Astrocyte of the spinal cord (primary cell): ENCODE measurements around the gene CAMKV.
"Not testable (repeated sequence)": the region's sequence is repeated elsewhere in the genome, so short reads cannot be mapped to it uniquely, and the experiment has no call there.

Source experiments
- DNase-seq: peaks from one replicate; pipeline ENCODE4 v3.0.0; 2011; ENCODE audit warnings: low read depth, low spot score
- H3K4me3 ChIP-seq: 2 replicates; pipeline ENCODE4 v1.5.1; 2011; ENCODE audit warnings: low read depth, mild to moderate bottlenecking, low read length, moderate library complexity
- in situ Hi-C: cut with HindIII; loops from 2 replicates; pipeline ENCODE4 v1.10.0; 2017; ENCODE audit warnings: low sequenced_read_pairs
- TF ChIP-seq, protein P1 (sequence below): IDR thresholded peaks from 2 replicates; pipeline ENCODE4 v1.5.1; 2012; ENCODE audit warnings: low read depth, mild to moderate bottlenecking, low read length, inconsistent platforms

The CAMKV gene

DNA sequence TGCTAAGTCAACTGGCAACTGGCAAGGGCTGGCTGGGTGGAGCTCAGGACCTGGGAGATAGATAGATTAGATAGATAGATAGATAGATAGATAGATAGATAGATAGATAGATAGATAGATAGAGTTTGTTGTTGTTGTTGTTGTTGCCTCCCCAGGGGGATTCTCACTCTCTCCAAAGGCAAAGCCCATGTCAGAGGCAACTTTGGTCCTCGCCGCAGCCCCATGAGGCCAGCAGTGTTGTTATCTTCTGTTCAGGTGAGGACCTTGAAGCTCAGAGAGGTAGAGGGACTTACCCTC, 41.4 kb upstream of the CAMKV start:
- in situ Hi-C loops, result no loop called here
- DNase-seq, result no peak
- H3K4me3 ChIP-seq, result no peak overlapping the region
- TF ChIP-seq, protein P1, sequence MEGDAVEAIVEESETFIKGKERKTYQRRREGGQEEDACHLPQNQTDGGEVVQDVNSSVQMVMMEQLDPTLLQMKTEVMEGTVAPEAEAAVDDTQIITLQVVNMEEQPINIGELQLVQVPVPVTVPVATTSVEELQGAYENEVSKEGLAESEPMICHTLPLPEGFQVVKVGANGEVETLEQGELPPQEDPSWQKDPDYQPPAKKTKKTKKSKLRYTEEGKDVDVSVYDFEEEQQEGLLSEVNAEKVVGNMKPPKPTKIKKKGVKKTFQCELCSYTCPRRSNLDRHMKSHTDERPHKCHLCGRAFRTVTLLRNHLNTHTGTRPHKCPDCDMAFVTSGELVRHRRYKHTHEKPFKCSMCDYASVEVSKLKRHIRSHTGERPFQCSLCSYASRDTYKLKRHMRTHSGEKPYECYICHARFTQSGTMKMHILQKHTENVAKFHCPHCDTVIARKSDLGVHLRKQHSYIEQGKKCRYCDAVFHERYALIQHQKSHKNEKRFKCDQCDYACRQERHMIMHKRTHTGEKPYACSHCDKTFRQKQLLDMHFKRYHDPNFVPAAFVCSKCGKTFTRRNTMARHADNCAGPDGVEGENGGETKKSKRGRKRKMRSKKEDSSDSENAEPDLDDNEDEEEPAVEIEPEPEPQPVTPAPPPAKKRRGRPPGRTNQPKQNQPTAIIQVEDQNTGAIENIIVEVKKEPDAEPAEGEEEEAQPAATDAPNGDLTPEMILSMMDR, result no peak

DNA sequence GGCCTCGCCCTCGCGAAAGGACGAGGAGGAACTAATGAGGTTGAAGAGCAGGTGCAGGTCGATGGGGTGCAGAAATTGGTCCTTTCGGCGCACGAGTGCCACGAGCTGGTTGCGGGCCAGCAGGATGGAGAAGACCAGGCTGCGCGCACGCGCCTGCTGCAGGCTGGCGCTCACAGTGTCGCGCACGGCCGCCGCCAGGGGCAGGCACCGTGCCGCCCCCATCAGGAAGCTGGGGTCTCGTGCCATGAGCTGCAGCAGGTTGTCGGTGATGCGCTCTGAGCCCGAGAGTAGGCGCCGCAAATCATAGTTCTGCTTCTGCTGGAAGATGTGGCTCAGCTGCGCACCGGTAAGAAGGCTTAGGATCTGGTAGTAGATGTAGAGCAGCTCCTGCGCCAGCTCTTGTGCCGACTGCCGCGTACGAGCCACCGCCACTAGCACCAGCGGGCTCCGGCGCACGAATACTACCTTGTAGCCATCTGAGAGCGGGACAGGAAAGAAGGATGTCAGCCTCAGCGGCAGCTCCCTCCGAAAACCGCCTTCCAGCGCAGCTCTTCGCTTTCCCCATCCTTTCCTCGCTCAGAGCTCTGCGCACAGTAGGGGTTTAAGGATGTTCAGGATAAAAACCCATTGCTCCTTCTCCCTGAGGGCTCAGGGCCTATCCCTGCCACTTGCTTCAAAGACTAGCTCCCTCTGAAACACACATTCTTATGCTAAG, 40.9 kb upstream of the CAMKV start:
- no peak for DNase-seq
- TF ChIP-seq, protein P1, result no peak
- no peak overlapping the region for H3K4me3 ChIP-seq
- in situ Hi-C loops, result no loop called here

DNA sequence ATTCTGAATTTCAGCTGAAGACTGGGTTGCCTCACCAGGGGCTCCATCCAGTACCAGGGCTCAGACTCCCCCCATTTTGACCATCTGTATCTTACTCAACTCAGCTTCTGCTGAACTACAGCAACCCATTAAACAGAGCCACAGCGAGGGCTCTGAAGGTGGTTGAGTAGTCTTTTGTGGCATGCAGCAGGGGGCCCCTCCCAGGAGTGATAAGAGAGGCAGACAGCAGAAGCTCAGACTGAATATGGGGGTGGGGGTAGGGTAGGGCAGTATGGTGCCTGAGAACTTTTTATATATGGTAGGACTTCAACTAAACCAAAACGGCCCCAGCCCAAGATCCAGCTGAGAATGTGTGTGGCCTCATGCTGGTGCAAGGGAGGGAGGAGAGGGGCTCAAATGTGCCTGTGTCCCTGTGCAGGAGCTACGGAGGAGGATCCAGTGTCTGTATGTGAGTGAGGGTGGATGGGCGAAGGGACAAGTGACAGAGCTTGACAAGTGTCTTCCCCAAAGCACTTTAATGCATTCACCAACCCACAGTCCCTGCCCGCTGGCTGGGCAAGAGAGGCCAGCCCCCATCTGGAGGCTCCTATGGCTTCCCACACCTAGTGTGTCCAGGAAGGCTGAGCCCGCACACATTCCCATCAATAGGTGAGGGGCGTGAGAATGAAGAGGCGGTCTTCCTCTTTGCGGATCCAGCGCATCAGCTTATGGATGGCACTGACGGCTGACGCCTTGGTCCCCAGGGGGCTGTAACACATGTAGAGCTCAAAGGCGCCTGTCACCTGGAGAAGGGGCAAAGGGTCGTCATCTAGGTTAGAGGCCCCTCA, 38.9 kb upstream of the CAMKV start:
- TF ChIP-seq, protein P1, result no peak
- H3K4me3 ChIP-seq, result no peak overlapping the region
- in situ Hi-C loops, result no loop called here
- DNase-seq, result no peak

DNA sequence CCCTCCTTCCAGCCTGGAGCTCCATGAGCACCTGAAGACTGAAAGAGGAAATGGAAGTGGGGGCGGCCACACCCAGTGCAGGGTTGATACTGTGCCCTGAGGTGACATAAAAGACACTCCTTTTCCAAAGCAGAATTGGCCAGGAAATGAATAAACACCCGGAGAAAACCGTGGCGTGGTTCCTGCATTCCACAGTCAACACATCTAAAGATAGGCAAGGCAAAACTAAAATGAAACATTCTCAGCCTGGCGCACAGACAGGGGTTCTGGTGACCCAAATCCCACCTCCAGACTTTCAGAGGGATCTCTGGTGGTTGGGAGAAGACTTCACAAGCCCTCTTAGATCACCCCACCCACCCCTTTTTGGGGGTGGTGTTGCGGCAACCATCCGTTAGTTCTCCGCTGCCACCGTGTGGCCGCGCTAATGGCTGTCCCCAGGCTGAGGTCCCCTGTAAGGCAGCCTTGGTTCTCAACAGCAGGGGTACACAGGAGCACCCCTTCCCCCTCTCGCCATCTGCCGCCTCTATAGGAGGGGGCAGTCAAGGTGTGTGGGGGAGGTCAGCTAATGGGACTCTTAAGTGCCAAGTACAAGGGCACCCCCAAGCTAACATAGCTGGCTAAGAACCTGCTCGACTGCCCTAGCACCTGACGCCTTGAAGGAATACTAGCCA, 36.5 kb upstream of the CAMKV start:
- TF ChIP-seq, protein P1, result peak; percentile 74
- DNase-seq, result peak; percentile 39
- in situ Hi-C loops, result no loop called here
- peak overlapping the region; percentile 18 for H3K4me3 ChIP-seq

DNA sequence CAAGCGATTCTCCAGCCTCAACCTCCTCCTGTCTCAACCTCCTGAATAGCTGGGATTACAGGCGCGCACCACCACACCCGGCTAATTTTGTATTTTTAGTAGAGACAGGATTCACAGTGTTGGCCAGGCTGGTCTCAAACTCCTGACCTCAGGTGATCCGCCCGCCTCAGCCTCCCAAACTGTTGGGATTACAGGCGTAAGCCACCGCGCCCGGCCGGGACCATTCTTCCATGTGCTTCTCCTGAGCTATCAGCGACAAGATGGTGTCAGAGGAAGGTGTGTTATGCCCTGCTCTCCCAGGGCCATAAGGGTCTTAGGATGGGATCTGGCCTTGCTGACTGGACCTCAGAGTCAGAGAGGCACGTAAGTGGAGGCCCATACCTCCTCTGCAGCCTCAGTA, 34.7 kb upstream of the CAMKV start:
- DNase-seq, H3K4me3 ChIP-seq, in situ Hi-C loops: not testable (repeated sequence)

DNA sequence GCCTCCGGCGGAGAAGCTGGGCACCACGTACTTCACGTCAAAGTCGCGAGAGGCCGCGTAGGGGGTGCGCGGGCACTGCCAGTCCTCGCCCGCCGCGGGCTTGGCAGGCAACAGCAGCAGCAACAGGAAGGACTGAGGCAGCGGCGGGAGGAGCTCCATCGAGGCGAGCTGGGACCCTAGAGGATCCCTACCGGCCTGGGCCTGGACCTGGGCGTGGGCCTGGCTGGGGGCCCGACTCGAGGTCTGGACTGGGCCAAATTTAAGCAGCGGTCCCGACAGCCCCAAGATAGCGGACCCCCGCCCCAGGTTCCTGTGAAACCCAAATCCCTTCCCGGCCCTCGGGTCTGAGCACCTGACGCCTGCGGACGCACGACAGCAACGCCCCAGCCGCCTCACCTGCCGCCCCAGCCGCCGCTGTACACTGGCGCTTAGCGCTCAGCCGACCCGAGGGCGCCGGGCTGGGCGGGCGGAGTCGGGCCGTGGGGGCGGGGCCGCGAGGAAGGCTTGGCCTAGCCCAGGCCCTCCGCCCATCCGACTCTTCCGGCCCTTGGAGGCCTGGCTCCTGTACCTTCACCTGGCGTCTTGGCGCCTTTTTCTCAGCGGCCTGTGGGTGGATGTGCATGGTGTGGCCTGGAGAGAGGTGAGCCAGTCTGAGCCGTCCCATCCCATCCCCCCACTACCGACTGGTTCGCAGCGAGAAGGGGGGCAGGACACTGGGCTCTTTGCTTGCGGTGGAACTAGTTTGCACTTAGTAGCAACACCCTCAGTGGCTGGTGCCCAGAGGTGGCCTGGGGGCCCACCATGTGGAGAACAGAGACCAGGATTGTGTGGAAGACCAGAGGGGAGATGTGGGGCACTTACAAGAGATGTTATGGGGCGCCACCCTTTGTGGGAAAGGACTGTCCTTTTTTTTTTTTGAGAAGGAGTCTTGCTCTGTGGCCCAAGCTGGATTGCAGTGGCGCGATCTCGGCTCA, 34.0 kb upstream of the CAMKV start, which contains the start of gene MST1R:
TSS of gene MST1R (minus strand) at position 423 of the 974 bp plus-strand sequence. CDS start at position 159, 264 bp downstream.
- in situ Hi-C loops, result no loop called here
- TF ChIP-seq, protein P1, result no peak
- no peak for DNase-seq
- peak within 1 kb of the TSS; percentile 18 for H3K4me3 ChIP-seq
